Glomerular visceral epithelial cell (primary cell): ENCODE measurements around the gene WRAP73.

Experiments used
- DNase-seq: peaks from one replicate; pipeline ENCODE4 v3.0.0-alpha.2; 2016; ENCODE audit errors: extremely low spot score

WRAP73 gene

DNA sequence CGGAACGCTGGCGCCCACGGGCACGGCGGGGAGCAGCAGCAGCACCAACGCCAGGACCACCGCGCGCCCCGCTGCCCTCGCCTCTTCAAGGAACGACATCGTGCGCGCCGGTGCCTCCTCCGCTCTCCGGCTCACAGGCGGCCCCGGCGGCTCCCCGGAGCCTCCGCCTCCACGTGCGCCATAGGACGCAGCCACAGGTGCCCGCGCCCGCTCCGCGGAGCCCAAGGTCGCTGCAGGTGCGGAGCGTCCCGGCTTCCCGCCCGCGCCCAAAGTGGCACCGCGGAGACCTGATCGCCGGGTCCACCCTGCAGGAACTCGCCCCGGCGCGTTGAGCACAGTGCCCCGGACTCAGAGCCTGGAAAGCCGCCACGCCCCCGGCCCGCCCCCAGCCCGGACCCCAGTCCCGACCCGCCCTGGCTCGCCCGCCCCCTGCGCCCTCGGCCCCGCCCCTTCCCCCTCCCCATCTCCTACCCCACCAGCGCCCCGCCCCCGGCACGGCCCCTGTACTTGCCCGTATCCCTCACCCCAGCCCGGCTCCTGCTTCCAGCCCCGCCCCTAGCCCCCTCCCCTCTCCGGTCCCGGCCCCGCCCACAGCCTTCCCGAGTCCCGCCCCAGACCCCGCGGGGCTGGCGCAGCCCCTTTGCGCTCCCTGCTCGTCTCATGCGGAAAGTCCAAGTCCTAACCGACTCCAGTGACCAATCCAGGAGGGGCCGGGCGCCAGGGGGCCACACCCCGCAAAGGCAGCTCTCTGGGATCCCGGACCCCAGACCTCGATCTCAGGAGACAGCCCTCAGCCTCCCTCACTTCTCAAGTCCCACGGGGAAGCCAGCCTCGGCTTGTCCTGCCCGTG is 38.5 kb downstream of the WRAP73 start, which contains the start of gene MEGF6:
MEGF6 (minus strand) TSS at position 339 of the 850 bp plus-strand sequence; CDS start at position 99, 240 bp downstream.
- no peak for DNase-seq

DNA sequence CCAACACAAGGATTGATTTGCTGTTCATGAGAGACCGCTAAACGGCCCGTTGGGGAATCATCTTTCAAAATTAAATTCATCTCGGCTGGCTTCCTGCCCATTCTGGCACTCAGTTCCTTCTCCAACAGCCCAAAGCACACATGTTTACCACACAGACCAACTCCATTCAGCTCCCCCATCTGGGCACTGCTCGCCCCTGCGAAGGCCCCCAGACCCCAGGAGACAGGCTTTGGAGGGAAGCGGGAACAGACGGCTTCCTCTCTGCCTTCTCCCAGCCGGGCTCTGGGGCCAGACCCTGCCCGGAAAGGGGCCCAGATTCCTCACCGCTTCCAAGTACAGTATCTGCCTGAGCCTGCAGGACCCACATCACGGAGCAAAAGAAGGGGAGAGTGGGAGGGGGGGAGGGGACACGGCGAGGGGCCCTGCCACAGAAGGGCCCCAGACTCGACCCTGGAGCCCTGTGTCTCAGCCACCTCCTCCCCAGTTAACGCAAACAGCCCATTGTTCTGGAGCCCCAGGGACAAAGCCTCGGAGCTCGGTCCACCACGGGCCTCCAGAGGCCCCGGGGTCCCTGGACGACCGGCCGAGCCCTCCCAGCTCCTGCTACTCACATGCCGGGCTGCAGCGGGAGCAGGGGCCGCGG is 39.3 kb downstream of the WRAP73 start:
- DNase-seq = no peak

DNA sequence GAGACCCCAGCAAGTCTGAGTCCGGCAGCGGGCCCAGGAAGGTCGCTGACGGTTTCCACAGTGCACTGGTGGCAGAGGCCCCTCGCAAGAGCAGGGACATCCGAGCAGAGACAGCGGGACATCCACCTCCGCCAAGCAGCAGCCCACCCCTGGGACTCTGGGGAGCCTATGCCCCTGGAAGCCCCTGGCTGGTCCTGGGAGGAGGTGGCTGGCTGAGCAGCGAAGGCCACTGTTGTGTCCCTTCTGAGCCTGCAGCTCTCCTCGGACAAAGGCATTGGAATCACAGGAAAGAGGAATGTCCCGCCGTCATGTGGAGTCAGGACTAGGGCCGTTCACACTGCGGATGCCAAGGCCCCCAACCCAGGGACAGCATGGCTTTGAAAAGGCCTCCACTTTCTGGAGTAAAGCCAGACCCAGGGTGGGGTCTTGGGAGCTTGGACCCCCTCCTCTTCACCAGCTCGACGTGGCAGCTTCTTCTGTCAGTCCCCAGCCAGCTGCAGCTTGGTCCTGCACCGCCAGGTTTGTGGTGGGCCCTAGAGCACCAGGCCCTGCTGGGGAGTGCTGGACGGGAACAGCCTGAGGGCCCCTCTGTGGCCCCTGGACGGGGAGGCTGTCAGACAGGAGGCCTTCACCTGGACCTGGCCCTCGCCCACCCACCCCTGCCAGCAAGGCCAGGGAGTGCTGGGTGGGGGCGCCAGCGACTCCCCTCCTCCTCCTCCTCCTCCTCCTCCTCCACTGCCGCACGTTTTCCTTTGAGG is 40.0 kb downstream of the WRAP73 start:
- no peak for DNase-seq

DNA sequence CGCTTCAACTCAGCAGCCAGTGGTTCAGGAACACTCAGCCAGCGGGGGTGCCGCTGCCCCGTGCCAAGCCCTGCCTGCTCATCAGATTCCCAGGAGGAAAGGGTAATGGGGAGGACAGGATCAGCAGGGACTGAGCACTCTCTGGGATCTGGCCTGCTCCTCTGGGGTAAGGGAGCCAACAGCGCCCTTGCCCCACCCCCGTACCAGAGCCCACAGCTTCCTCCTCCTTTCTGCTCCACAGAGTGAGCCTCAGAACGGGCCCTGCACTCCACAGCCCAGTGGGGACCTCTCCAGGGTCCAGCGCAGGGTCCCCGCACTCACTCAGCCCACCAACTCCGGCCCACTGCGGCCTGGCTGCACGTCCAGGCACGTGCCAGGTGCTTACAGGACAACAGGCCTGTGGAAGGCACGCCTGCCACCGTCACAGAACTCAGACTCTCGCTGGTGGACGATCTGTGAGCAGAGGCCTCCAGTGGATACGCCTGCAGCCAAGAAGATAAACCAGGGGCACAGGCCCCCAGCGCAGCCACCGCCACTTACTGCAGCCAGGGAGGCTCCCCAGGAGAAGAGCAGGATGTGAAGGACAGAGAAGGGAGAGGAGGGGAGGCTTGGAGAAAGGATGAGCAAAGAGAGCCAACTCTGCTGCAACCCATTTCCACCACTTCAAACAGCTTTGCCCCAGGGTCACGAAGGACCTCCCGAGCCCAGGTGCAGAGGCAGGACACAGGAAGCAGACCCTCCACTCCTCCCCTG is 40.7 kb downstream of the WRAP73 start:
- no peak for DNase-seq

DNA sequence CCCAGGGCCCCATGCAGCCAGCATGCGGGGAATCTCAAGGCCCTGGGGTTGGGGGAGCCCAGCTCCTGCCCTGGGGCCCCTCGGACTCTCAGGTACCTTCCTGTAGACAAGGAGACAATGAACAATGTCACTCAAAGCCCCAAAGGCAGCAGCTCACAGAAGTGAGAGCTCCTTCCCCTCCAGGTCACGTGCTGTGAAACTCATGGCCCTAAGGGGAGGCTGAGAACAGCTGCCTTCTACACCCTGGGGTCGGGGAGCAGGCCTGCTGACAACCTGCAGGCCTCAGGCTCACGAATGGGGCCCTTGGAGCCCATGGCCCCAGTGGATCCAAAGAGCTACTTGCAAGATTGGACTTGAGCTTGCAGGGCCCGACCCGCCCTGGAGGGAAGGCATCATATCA is 41.7 kb downstream of the WRAP73 start:
- DNase-seq = no peak

DNA sequence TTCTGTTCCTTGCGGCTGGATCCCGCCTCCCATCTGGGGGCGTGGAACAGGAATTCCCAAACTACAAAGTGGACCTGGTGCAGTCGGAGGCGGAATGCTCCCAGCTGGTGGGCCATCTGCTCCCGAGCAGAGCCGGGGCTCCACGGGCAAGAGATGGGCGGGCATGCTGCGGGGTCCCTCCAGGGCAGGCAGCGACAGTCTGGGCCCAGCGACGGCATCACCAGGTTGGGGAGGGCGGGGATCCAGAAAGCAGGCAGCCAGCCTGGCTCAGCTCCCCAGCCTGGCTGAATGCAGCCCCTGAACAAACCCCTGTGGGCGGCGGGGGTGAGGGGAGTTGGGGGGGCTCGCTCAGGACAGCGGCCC is 42.2 kb downstream of the WRAP73 start:
- DNase-seq = no peak

DNA sequence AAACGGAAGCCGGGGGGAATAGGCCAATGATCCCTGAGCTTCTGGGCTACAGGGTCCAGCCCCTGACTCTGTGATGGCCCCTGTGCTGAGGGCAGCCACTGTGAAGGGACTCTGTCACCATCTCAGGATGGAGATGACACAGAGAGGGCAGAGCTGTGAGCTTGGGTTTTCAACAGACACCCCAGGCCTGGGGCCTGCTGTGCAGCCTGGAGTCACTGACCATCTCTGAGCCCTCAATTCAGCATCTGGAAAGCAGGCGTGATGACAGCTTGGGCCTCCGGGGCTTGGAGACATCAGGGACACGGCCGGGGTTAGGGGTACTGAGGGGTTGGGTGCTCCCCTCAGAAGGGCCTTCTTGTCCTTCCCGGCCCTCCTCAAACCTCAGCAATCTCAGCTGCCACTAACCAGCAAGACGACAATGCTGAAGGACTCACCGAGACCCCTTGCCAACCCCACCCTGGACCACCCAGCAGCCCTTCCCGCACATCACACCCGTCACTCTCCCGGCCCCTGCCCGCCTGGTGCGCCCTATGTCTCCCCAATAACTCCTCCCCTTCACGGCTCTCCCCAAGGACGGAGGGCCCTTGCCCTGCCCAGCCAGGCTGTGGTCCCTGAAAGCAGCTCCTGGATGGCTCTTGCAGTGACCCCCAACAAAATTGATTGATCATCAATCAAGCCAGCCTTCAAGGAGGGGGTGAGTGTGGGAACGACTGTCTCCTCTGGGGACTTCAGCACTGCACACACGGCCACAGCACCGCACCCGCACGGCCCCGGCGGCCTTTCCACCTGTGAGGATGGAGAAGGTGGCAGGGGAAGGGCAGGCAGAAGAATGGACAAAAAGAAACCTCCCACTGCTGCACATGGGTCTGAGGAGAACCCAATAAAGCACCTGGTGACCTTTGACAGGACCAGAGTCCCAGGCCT is 42.9 kb downstream of the WRAP73 start:
- DNase-seq = no peak

DNA sequence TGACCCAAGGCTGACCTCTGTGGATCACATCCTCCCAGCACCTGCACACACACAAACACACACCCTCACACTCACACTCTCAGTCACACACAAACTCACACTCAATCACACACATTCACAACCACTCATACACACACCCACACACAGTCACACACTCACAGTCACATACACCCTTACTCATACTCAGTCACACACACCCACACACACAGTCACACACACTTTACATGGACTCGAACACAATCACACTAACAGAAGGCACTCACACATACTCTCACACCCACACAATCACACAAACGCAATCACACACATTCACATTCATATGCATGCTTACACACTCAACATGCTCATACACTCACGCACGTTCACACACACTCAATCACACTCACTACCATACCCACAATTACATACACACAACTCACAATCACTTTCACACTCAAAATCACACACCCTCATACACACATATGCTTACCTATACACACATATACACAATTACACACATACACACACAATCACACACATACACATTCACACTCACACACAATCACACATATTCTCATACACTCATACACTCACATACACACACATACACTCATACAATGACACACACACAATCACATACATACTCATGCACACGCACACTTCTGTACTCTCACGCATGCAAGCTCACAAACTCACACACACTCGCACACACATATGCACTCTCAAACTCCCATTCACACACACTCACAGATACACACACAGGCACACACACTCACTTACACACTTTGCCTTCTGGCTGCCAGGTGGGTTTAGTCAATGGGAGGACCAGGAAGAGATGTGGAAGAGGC is 44.7 kb downstream of the WRAP73 start:
- no peak for DNase-seq

DNA sequence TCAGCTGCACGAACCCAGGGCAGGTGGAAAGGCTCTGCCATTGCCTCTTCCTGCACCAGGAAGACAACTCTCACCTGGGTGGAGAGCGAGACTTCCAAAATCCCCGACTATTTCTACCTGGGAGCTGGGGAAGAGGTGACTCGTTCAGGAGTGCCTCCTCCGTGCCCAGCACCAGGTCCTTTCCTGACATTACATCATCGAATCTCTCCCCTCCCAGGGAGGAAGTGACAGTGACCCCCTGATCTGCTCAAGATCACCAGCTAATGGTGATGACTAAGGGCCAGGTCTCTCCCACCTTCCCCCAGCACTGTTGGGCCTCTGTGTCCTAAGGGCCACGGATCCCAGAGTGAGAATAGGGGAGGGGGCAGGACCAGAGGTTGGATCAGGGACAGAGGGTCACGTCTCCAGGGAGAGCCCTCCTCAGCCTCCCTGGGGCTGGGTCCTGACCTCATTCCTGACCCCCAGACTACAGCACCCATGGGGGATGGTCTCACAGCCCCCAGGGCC is 45.4 kb downstream of the WRAP73 start:
- no peak for DNase-seq

DNA sequence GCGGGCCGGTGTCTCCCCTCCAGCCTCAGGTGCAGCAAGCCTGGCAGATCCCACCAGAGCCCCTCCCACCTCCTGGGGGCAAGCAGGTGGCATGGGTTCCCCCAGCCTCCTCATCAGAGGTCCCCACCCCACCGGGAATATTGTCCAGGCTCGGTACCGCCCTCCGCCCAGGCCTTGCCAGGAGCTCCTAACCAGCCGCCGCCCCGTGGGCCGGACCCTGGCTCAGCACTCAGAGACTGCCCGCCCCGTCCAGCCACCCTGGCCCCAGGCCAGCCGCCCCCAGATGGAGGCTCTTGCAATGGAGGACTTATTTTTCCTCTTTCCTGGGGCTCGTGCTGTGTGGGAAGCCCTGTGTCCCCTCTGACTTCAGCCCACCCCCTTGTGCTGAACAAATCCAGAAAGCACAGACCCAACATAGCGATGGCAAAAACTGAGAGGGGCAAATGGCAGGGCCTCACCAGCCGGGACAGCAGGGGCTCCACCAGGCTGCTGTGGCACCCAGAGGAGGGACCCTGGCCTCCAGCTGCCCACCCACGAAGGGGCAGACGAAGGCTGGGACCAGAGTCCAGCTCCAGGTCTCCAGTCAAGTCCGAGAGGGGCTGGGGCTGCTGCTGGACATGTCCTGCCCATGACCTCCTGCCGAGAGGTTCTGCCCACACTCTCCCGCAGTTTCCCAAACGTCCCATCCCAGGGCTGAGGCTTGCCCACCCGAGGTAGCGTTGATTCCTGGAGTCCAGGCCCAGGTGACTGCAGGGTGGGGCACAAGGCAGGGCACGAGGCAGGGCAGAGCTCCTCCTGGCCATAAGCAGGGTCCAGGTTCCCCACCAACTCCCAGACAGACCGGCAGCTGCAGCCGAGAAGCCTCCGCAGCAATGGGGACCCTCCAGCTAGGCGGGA is 46.1 kb downstream of the WRAP73 start:
- DNase-seq = no peak

DNA sequence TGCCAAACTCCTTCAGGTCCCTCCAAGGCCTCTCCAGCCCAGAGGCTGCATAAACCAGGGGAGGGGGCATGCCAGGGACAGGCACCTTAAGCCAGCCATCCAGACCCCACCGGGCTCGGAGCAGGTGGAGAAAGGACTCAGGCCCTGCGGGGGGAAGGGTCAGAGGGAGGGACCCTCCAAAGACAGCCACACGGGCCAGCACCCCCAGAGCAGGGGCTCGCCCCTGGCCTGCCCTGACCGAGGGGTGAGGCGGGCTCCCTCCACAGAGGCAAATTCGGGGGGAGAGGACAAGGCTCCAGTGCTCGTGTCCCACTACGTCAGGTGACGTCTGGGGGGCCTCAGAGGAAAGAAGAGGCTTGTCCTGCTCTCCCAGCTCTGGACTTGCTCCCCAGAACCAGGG is 46.7 kb downstream of the WRAP73 start:
- no peak for DNase-seq

DNA sequence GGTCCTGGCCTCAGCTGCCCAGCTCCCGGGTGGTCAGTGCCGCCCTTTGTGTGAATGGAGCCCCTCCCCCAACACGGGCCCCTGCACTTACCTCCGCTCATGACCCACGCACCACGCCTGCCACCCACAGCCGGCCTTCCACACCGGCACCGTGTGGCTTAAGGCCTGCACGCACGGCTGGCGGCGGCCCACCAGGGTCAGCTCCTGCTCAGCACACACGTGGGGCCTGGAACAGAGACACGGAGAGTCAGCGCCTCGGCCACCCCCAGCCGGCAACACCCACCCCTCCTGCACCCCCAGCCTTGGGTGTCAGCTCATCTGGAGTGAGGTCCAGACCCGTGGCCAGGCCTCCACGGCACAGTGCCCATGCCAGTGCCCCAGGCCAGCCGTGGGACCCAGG is 47.5 kb downstream of the WRAP73 start:
- no peak for DNase-seq

DNA sequence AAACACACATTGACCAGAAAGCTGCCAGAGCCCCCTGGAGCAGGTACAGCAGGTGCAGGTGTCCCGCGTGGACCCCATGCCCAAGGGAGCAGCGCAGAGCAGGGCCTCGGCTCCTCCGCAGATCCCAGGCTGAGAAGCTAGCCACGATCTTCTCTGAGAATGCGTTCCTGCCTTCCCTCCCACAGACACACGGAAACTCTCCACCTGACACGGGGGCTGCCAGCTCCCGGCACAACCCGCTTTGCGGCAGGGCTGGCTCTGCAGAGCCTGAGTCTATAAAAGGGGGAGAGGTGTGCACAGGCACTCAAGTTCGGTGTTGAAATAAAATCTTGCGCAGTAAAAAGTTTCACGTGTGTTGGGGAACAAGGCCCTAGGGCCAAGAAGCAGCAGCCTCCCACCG is 48.2 kb downstream of the WRAP73 start:
- DNase-seq = no peak

DNA sequence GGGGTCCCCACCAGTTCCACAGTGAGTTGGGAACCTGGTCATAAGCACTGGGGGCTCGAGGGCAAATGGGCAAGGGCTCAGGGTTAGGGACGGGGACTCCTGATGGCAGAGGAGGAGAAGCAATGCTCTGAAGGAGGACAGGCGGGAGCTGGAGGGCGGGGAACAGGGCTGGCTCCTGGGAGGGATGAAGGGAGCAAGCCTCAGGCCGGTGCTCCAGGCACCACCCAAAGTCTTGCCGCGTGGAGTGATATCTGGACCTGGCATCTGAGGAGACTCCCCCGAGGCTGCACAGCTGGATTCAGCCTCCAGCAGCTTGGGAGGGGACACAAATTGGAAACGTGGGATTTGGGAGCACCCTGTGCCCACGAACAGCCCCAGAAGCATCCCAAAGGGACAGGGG is 49.5 kb downstream of the WRAP73 start:
- no peak for DNase-seq

DNA sequence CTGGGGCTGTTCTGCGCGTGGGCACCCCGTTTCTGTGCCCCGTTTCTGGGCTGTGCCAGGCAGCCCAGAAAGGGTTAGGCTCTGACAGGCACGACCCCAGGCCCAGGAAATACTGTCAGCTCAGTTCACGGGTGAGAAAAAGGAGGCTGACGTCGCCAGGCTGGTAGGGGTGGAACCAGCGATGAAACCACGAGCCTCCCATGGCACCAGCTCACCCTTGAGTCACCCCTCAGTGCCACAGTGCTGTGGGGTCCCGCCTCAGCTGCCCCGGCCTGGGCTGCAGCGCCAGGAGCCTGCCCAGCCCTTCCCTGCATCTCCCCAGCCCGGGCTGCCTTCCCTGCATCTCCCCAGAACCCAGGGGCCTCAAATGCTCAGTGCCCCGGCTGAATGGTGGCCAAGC is 50.1 kb downstream of the WRAP73 start:
- DNase-seq = no peak

DNA sequence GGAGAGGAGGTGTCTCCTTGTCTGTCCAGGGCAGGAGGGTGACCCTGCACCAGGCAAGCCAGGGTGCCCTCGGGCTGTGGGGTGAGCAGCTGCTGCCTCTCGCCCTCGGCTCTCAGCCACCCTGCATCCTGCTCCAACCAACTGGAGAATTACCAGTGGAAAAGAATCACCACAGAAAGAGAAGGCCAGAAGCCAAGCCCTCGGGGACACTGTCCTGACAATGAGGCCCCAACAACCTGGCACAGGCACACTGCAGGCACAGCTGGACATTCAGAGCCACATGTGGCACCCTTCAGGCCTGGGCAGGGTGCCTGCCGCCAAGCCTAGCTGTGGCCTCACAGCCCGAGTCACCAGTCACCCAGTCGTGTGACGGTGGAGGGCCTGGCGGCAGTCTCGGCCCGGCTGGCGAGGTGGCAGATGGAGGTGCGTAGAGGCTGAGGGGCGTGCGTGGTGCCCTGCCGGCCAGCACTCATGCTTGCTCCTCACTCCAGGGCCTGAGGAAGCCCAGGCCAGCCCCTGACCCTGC is 50.6 kb downstream of the WRAP73 start:
- DNase-seq = no peak

DNA sequence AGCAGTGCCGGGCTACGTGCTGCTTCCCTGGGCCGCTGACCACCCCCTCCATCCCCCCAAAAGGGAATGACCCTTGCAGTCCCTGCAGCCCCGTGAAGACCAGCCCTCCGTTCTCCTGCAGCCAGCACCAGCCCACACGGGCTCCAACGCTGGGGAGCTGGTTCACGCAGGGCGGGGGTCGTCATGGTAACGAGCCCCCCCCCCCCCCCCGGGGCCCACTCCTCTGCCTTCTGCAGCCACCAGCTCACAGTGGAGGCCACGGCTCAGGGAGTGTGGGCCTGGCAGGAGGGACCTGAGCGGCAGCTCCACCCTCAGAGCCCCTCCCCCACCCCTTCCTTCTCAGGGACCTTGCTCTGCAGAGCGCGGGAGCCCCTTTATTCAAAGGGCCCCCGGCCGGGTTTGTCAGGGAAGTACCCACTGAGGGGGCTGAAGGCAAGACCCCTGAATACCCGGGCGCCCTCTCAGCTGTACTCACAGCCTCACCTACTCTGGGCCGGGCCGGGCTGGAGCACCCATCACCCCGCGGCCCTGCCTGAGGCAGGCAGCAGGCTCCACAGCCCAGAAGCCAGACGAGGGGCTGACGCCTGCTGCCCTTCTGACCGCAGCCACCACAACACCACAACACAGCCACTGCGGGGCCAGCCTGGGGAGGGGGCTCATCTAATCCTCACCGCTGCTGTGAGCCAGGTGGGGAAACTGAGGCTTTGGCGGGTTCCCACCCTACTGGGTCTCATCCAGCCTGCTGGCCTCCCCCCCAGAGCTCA is 51.2 kb downstream of the WRAP73 start:
- DNase-seq = no peak

DNA sequence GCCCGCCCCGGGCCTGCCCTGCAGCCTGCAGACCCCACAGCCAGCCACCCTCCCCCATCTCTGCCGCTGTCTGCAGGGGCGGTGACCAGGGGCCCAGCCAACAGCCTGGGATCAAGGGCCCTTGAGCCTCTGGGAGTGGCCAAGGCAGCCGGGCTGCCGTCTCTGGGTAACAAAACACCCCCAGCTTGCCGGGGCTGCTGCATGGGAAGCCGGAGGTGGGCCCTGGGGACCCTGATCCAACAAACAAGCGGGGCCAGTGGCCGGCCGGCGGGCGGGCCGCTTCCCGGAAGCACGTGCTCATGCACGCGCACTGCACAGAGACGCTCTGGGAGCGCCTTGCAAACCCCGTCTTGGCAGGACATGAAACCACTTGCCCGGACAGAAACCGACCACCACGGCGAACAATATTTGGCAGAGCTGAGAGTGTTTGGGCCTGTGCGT is 51.8 kb downstream of the WRAP73 start:
- DNase-seq = no peak
